ENCODE results near the gene LTBR.
"Not testable (repeated sequence)": the region's sequence is repeated elsewhere in the genome, so short reads cannot be mapped to it uniquely, and the experiment has no call there.

Gene LTBR

DNA sequence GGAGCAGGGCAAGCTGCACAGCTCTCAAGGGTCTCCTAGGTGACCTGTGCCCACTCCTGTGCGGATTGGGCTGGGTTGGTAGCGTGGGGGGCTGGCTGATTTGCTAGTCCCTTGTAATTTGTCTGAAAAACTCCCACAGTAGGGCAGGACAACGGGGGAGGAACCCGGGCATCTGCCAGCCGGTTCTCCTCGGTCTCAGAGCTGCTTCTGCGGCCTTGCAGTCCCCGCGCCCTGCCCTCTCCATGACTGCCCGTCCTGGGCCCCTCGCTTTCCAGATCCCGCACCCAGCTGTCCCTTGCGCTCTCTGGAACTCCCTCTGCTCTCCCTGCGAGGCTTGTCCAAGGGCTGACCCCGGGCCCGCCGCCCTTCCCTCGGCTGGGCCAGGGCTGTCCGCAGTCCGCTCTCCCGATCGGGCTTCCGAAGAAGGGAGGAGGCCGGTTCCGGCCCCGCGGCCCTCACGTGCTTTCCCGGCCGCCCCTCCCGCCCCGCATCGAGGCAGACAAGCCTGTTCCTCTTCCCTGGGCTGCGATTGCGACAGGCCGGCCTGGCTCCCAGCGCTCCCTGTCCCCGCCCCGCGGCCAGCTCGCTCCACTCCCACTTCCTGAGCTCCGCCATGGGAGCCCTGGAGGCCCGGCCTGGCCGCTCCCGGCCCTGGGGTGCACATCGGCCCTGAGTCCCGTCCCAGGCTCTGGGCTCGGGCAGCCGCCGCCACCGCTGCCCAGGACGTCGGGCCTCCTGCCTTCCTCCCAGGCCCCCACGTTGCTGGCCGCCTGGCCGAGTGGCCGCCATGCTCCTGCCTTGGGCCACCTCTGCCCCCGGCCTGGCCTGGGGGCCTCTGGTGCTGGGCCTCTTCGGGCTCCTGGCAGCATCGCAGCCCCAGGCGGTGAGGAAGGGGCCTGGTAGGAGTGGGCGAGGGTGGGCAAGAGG is at the start of gene LTBR:
Gene LTBR (plus strand): TSS at position 591 of the 927 bp plus-strand sequence. CDS start 197 bp downstream, at position 788.
- no peak for DNase-seq (ENCODE audit: low read depth in 3 of 3, low spot score in 1 of 3)

DNA sequence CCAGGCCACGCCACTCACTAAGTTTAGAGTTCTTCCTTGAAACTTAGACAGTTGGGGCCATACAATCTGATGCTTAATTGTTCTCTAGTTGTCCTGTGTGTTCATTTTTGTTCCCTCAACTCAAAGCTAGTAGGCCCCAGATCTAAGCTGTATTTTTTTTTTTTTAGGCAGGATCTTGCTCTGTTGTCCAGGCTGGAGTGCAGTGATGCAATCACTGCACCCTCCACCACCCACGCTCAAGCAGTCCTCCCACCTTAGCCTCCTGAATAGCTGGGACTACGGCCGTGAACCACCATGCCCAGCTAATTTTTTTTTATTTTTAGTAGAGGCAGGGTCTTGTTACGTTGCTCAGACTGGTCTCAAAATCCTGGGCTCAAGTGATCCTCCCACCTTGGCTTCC is 49.6 kb upstream of the LTBR start:
- DNase-seq (ENCODE audit: low read depth in 3 of 3, low spot score in 1 of 3), result no peak

DNA sequence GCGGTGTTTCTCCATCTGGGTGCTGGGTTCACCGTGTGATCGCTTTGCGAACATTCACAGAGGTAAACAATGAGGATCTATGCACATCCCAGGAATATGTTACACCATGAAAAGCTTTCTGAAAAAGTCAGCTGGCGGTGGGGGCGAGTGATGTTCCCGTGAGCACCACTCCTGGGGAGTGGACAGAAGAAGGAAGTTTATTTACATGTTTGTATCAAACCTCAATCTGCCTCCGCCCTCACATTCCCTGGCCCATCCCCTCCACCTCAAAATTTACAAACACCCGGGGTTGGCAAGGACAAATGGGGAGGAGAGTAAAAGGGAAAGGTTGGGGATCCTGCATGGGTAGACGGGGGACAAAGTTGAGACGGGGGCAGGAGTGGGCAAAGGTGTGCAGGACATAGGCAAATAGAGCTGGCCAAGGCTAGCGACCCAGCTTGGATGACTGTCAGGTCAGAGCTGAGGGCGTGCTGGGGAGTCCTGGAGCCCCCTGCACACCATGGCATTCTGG is 49.0 kb upstream of the LTBR start:
- DNase-seq (ENCODE audit: low read depth in 3 of 3, low spot score in 1 of 3), result no peak

DNA sequence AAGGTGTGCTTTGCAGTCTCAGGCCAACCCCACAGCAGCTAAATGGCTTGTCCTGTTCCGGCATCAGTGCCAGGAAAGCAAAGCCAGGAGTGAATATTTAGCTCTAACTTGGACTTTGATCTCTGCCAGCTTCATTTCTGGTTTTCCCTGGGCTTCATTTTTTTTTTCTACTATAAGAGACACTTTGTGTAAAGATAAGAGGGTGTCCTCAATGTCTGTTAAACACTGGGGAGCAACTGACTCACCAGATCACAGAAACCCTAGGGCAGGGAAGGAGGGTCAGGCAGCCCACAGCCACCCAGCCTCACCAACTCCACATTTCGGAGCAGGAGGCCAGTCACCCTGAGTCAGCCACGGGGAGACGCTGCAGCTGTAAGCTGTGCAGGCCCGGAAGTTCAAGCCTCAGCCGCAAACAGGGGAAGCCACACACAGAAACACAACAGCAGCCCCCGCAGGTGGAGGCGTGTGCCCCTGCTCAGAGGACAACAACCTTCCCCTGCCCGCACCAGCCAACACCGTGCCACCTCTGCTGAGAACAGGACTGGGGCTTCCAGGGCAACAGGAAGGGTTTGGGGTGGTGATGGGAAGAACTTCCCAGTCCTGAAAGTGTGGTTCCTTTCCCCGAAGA is 48.4 kb upstream of the LTBR start:
- peak; percentile 64 to 74 (median 67) for DNase-seq (ENCODE audit: low read depth in 3 of 3, low spot score in 1 of 3)

DNA sequence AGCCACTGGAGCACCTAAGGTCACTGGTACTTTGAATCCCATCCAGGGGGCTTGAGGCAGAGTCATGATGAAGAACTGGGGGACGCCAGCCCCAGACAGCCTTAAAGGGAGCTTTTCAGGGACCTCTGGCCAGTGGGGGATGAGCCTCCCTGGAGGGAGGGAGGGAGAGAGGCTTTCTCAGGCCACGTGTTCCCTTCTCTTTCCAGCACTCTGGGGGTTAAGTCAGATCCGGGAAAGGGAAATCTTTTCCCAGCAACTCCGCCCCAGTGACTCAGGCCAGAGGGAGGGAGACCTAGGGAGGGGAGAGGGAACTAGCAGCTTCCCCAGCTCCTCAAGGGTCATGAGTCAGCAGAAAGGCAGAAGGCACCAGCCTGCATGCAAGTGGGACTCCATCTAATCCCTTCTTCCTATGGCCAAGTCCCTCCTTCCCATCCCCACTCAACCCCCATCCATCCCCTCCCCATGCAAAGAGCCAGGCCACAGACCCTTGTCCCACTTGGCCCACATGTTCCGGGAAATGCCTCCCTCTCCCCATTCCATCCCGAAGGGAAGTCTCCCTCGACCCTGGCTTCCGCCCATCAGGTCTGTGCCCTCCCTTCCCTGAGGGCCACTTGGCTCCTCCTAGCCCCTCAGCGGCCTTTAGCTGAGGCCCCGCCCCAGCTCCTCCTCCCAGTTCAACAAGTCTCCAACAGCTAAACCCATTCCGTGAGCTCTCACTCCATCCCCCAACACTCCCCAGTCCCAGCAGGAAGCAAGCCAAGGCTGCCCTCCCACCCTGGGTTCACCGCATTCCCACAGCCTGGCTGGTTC is 47.7 kb upstream of the LTBR start:
- peak in 1 of 3 donors; percentile 35 for DNase-seq (ENCODE audit: low read depth in 3 of 3, low spot score in 1 of 3)

DNA sequence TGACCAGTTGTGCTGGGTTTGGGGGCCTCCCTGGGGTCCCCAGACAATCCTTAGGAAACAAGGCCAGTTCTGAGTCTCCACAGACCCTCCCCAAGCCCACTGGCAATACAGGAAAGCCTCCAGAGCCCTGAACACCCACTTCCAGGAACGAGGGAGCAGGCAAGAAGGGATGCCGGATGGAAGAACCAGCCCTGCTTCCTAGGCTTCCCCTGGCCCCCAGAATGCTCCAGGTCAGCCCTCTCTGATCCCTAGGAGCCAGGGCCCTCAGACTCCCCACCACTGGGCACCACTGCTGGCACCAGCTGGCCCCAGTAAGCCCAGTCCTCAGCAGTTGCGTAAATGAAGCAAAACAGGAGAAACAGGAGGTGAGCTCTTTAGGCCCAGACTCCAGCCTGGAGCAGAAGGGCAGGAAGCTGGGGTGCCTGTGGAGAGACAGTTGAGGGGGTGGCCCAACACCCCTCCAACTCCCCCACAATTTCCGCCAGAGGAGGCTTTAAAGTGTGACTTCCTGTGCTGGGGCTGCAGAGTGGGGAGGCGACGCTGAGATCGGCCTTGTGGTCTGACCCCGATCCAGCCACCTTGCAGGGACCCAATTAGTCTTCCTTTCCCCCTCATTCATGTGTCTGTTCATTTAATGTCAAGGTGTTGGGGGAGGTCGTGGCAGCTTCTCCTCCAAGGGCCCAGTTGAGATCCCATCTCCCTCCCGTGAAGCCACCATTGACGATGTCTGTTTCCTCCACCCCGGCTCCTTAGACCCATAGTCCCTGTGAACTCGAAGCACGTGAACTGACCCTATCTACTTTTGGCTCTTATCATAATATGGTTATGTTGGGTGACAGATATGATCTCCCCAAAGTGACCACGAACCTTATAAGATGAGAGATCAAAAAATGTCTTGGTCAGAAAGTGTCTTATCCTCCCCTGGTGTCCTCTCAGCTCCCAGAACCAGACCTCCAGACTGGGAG is 46.8 kb upstream of the LTBR start:
- DNase-seq (ENCODE audit: low read depth in 3 of 3, low spot score in 1 of 3), result peak in 2 of 3 donors; percentile 25 to 34

DNA sequence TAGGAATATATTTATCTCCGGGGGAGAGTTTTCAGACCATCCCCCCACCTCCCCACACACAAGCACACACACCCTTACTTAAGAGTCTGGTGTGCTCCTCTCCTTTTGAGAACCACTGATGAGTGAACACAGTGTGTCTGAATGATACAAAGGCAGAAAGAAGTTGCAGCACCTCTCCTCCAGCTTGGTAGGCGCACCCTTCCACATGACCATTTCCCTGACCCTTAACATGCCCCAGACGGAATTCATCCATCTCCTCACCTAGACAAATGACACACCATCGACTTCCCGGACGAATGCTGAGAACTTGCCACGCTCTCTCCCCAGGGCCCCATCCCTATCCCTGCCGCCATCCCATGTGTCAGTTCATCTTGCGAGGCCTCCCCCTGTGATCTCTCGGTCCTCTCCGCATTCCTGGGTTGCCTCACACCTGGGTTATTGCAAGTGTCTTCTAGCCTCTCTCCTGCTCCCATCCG is 46.0 kb upstream of the LTBR start:
- DNase-seq (ENCODE audit: low read depth in 3 of 3, low spot score in 1 of 3), result no peak

DNA sequence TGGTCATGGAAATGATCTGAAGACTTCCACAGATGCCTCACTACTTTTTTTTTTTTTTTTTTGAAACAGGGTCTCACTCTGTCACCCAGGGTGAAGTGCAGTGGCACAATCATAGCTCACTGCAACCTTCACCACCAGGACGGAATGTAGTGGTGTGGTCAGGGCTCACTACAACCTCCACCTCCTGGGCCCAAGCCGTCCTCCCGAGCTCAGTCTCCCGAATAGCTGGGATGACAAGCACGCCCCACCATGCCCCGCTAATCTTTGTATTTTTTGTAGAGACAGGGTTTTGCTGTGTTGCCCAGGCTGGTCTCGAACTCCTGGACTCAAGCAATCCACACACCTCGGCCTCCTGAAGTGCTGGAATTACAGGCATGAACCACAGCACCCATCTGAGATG is 45.4 kb upstream of the LTBR start:
- not testable (repeated sequence) for DNase-seq (ENCODE audit: low read depth in 3 of 3, low spot score in 1 of 3)

DNA sequence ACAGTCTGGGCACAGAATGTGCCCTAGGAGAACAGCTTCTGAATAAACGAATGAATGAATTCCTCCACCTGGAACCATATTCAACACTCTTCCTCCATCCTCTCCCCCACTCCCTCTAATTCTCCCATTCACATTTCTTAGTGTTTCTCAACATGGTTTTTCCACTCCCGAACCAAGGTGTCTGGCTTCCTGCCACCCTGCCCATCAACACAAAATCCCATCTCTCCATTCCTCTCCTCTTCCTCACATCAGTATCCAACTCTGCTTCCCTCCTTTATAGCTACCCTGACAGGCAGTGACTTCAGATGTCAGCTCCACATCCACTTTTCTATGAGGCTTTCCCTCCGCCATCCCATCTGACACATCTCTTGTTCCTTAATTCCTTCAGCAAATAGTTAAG is 45.0 kb upstream of the LTBR start:
- DNase-seq (ENCODE audit: low read depth in 3 of 3, low spot score in 1 of 3), result no peak

DNA sequence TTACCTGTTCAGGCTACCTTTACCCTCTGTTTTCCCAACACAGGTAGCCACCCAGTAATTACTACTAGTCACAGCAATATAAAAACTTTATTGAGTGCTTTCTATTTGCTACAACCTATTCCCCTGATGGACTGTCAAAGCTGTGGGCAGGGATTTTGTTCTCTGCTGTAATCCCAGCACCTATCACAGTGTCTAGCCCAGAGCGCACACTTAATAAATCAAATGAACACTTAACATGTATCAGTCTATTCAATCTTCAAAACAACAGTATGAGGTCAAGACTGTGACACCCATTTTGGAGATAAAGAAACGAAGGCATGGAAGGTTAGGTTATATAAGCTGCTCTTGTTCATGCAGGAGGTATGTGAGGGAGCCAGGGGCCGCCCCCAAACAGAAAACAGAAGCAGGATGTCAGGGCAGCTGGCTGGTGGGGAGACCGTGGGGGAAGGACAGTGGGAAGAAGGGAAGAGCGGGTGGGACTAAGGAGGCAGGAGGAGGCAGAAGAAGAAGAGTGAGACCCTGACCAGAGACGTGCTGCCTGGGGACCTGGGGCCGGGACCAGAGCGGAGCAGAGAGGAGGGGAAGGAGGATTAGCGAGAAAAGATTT is 43.8 kb upstream of the LTBR start:
- DNase-seq (ENCODE audit: low read depth in 3 of 3, low spot score in 1 of 3), result no peak

DNA sequence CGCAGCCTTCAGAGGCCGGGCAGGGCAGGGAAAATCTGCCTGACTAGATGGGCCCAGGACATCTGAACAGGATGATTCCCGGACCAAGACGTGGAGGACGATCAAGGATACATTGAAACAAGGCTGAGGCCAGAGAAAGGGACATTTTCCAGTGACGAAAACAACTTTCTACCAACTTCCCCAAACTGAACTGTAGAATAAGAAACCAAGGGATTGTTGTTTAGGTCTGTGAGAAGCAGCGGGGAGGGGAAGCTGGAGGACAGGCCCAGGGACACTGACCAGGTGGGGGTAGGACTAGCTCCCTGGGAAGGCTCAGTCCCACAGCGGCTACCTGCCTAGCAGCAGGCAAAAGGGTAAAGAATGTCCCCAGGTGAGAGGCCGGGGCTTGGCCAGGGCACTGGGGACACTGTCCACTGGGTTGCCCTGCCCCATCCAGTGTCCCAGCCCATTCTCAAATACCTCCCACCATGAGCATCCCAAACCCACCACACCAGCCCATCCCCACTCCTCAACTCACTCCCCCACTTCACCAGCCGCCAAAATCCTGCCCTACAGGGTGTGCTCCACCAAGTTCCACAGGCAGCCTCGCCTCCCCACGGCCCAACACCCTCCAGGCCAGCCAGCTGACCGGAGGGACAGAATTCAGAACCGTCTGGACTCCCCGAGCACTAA is 43.1 kb upstream of the LTBR start:
- DNase-seq (ENCODE audit: low read depth in 3 of 3, low spot score in 1 of 3), result no peak

DNA sequence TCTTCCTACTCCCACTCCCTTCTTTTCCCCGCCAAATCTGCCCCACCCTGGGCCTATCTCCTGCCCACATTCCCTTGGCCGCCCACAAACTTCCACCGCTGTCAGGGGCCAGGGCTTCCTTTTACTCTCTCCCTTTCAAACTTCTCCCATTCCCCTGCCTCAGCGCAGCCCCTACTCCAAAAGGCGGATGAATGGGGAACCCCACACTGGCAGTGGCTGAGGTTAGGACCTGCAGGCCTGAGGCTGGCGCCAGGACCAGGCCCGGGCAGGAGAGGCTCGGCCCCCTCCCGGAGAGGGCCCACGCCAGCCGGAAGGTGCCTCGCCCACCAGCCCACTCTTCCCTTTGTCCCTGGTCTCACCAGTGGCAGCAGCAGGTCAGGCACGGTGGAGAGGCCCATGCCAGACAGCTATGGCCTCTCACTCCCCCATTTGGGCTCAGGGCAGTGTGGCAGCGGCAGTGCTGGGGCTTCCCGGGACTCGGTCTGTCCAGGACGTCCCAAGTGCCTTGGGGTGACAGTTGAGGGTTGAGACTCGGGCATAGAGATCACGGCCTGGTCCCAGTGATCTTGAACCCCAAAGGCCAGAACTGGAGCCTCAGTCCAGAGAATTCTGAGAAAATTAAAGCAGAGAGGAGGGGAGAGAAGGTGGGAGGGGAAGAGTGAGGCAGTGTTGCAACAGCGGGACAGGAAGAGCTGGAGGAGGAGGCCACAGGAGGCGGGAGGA is 42.4 kb upstream of the LTBR start, which contains the start of gene TNFRSF1A:
Gene TNFRSF1A (minus strand): TSS at position 660 of the 723 bp plus-strand sequence. CDS start 262 bp downstream, at position 398.
- no peak for DNase-seq (ENCODE audit: low read depth in 3 of 3, low spot score in 1 of 3)

DNA sequence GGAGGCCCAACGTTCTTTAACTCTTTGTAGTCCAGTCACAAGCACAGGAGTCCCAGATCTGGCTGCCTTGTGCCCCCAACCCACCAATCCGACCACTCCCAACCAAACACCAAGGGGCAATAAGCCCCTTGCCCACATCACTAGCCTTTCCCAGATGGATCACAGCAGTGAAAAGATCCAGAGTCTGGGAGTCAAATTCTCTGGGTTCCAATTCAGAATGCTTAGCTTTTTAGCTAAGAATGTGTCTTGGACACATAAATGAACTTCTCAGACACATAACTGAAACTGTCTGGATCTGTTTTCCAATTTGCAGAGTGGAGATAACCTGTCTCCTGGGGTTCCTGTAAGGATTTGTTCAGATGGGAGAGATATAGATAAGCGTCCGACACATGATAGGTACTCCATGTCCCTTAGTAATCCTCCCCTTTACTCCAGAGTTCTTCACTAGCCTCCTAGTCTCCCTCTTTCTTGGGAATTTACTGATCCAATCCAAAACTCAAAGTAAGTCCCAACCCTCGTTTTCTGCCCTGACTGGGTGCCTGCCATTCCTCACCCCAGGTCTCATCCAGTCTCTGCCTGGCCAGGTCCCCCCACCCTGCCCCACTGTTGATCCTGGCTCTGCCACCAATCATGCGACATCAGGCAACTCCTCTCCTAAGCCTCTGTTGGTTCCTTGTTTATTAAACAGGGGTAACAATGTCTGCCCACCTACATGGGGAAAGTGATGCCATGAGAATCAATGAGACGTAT is 41.6 kb upstream of the LTBR start:
- no peak for DNase-seq (ENCODE audit: low read depth in 3 of 3, low spot score in 1 of 3)

DNA sequence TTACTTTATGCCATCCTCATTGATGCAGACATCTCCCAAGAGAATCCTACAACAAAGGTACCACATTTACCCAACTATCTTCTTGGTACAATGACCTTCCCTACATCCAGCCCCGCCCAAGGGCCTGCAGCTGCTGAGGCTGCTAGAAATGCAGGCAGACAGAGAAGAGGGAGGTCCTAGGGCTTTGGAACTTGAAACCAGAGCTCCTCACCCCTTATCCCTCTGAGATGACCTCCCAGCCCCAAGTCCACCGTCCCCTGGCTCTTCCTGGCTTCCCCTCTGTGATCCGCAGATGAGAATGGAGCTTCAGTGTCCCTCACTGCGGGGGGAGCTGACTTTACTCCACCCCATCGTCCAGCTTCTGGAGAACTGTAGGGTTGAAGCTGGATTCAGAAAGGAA is 40.4 kb upstream of the LTBR start:
- DNase-seq (ENCODE audit: low read depth in 3 of 3, low spot score in 1 of 3), result no peak

DNA sequence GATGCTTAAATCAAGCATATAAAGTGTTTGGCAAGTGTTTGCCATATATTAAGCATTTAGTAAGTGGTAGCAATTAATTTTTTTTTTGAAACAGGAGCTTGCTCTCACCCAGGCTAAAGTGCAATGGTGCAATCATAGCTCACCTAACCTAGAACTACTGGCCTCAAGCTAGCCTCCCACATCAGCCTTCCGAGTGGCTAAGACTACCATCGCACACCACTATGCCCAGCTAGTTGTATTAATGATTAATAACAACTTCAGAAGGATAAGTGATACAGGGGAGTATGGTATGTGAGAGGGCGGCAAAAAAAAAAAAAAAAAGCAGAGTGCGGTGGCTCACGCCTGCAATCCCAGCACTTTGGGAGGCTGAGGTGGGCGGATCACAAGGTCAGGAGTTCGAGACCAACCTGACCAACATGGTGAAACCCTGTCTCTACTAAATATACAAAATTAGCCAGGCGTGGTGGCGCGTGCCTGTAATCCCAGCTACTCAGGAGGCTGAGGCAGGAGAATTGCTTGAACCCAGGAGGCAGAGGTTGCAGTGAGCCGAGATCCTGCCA is 39.8 kb upstream of the LTBR start:
- not testable (repeated sequence) for DNase-seq (ENCODE audit: low read depth in 3 of 3, low spot score in 1 of 3)

DNA sequence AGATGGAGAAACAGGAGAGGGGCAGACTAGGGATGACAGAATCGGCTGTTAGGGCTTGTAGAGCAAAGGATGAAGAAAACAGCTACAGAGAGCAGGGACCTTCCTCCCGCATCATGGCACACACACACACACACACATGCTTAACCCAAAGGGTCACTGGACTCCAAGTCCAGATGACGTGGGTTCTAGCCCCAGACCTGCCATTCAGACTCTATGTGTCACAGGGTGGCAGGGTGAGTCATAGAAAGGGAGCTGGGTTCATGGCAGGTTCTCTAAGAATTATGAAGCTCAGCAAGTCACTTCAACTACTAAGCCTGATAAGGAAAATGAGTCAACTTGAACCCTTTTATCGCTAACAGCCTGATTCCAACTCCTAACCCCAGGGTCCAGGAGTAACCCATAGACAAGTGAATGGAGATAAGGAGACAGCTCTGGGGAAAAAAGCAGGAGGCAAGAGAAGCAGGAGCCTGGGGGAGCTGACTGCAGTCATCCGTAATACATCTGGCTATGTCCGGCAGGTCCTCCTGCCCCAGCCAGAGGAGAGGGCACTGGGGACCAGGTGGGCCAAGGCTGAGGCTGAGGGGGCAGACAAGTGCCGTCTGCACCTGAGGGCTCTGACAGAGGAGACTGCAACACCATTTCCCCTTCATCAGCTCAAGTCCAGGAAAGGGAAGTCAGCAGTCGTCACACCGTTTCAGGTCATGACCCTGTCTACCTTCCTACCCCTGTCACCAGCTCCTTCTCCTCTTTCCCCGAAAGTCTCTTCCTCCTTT is 38.5 kb upstream of the LTBR start:
- DNase-seq (ENCODE audit: low read depth in 3 of 3, low spot score in 1 of 3), result no peak

Measured in stimulated activated CD4-positive, alpha-beta T cell treated with anti-CD3 and anti-CD28 coated beads, TNF-alpha, amount 100 ng/mL, for 1 hour (primary cell).